D721Med (cell line): ENCODE measurements around the gene ATL1.

Experiments
- DNase-seq: peaks from one replicate; pipeline ENCODE4 v3.0.0; 2011; ENCODE audit warnings: low spot score; ENCODE audit not compliant: insufficient read length
- FAIRE-seq: peaks from 2 replicates; lab custom pipeline; 2011; peaks lifted over from hg19 to GRCh38; lab: Jason Lieb, UNC
- CTCF ChIP-seq: IDR thresholded peaks from 2 replicates; pipeline ENCODE4 v1.5.1; 2012; ENCODE audit warnings: mild to moderate bottlenecking, control low read depth; ENCODE audit not compliant: insufficient read depth; ENCODE audit errors: missing control alignments

The ATL1 gene

GRCh38 chr14:50559990-50560930, at the start of gene ATL1:
TSS of gene ATL1 (plus strand) at chr14:50560145. CDS start at chr14:50560266, 121 bp downstream.
- no peak for FAIRE-seq
- DNase-seq, result no peak
- no peak for TF ChIP-seq CTCF

GRCh38 chr14:50510157-50510556, 49.8 kb upstream of the ATL1 start:
- DNase-seq, result no peak
- FAIRE-seq, result no peak
- TF ChIP-seq CTCF, result no peak

GRCh38 chr14:50512463-50512862, 47.5 kb upstream of the ATL1 start:
- FAIRE-seq, result no peak
- no peak for DNase-seq
- no peak for TF ChIP-seq CTCF

- TF ChIP-seq CTCF, result no peak
- FAIRE-seq (peak; percentile 91), DNase-seq (no peak)
These were observed 43.9 kb upstream of the ATL1 start for GRCh38 chr14:50516091-50516490.

- FAIRE-seq (no peak), DNase-seq (no peak)
- no peak for TF ChIP-seq CTCF
These were observed 38.8 kb upstream of the ATL1 start for GRCh38 chr14:50520947-50521815.

GRCh38 chr14:50521912-50522341, 38.0 kb upstream of the ATL1 start:
- no peak for TF ChIP-seq CTCF
- DNase-seq (no peak), FAIRE-seq (no peak)
